ENCODE measurements around the gene NEO1. TPM values are rescaled to one million over a fixed set of nuclear protein-coding genes. Genes with fewer than 3 reads are reported as not detected.
"Not testable (repeated sequence)": the region's sequence is repeated elsewhere in the genome, so short reads cannot be mapped to it uniquely, and the experiment has no call there.

The NEO1 gene
- total RNA-seq, 1 donor from 2014 or later, result 75.6 TPM

DNA sequence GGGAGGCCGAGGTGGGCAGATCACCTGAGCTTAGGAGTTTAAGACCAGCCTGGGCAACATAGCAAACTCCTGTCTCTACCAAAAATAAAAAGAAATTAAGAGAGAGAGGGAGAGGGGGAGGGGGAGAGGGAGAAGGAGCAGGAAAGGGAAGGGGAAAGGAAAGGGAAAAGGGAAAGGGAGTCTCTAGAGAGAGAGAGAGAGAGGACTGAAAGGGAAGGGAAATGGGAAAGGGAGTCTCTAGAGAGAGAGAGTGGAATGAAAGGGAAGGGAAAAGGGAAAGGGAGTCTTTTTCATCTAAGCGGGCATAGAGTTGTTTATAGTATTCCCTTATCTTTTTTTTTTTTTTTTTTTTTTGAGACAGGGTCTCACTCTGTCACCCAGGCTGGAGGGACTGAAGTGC, 148.1 kb downstream of the NEO1 start:
- peaks cover 6% of the 10 kb centered on the region for H3K9me3 Mint-ChIP-seq
- H3K27me3 Mint-ChIP-seq (ENCODE audit: low read depth), result no peaks in the 10 kb centered on the region
- H3K36me3 Mint-ChIP-seq (ENCODE audit: low read depth), result peaks cover 35% of the 10 kb centered on the region
- TF ChIP-seq, protein P1, sequence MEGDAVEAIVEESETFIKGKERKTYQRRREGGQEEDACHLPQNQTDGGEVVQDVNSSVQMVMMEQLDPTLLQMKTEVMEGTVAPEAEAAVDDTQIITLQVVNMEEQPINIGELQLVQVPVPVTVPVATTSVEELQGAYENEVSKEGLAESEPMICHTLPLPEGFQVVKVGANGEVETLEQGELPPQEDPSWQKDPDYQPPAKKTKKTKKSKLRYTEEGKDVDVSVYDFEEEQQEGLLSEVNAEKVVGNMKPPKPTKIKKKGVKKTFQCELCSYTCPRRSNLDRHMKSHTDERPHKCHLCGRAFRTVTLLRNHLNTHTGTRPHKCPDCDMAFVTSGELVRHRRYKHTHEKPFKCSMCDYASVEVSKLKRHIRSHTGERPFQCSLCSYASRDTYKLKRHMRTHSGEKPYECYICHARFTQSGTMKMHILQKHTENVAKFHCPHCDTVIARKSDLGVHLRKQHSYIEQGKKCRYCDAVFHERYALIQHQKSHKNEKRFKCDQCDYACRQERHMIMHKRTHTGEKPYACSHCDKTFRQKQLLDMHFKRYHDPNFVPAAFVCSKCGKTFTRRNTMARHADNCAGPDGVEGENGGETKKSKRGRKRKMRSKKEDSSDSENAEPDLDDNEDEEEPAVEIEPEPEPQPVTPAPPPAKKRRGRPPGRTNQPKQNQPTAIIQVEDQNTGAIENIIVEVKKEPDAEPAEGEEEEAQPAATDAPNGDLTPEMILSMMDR (conservative IDR thresholded peaks at IDR 0.05), result no peak
- no peaks in the 10 kb centered on the region for H3K4me1 Mint-ChIP-seq
- no peak for DNase-seq (ENCODE audit: low read depth, low spot score)
- no peak overlapping the region for H3K4me3 Mint-ChIP-seq
- H3K27ac Mint-ChIP-seq (ENCODE audit: unreplicated experiment), result no peak overlapping the region

DNA sequence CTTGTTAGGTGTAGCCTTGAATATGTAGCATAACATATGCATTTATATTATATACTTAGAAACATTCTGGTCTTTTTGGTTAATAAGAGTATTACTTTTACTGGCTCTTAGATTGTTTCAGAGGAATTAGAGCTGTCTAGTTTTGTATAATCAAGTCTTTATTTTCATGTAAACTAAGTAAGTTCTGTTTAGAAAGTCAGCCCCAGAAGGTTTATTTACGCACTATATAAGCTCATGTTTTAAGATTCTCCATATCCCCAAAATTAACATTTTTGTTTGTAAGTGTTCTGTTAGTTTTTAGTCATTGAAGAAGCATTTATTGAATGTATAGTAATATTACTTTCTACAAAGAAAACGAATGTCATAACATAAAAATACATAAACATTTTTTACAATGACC, 158.4 kb downstream of the NEO1 start:
- Mint-ChIP-seq H3K27me3 (ENCODE audit: low read depth) (no peaks in the 10 kb centered on the region), H3K4me1 (no peaks in the 10 kb centered on the region), H3K36me3 (ENCODE audit: low read depth) (peaks cover 30% of the 10 kb centered on the region), H3K9me3 (peaks cover 17% of the 10 kb centered on the region), H3K4me3 (no peak overlapping the region), H3K27ac (ENCODE audit: unreplicated experiment) (no peak overlapping the region)
- DNase-seq (ENCODE audit: low read depth, low spot score), result no peak
- TF ChIP-seq, protein P1 (conservative IDR thresholded peaks at IDR 0.05), result no peak

DNA sequence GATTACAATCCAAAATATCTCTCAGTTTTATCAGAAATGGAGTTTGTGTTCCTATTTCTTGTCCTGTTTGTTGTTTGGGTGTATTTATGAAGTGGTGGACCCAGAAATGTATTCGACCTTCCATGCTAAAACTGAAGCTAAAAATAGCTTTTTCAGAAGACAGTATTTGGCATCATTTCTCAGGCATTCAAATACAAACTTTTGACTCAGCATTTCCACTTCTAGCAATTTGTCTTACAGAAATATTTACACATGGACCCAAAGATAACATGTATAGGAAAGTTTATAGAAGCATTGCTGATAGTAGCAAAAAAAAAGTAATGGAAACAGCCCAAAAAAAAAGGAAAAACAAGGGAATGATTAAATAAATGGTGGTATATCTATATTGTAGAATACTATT, 160.2 kb downstream of the NEO1 start:
- no peak for DNase-seq (ENCODE audit: low read depth, low spot score)
- Mint-ChIP-seq H3K27me3 (ENCODE audit: low read depth) (no peaks in the 10 kb centered on the region), H3K36me3 (ENCODE audit: low read depth) (peaks cover 31% of the 10 kb centered on the region), H3K4me1 (no peaks in the 10 kb centered on the region), H3K4me3 (no peak overlapping the region), H3K27ac (ENCODE audit: unreplicated experiment) (no peak overlapping the region), H3K9me3 (peaks cover 17% of the 10 kb centered on the region)
- TF ChIP-seq, protein P1 (conservative IDR thresholded peaks at IDR 0.05), result no peak

DNA sequence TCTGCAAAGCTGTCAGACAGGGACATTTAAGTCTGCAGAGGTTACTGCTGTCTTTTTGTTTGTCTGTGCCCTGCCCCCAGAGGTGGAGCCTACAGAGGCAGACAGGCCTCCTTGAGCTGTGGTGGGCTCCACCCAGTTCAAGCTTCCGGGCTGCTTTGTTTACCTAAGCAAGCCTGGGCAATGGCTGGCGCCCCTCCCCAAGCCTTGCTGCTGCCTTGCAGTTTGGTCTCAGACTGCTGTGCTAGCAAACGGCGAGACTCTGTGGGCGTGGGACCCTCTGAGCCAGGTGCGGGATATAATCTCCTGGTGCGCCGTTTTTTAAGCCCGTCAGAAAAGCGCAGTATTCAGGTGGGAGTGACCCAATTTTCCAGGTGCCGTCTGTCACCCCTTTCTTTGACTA, 169.2 kb downstream of the NEO1 start:
- H3K9me3 Mint-ChIP-seq, result peaks cover 13% of the 10 kb centered on the region
- not testable (repeated sequence) for DNase-seq (ENCODE audit: low read depth, low spot score); H3K27me3 Mint-ChIP-seq (ENCODE audit: low read depth); H3K27ac Mint-ChIP-seq (ENCODE audit: unreplicated experiment); H3K4me3 Mint-ChIP-seq; H3K4me1 Mint-ChIP-seq
- peaks cover 38% of the 10 kb centered on the region for H3K36me3 Mint-ChIP-seq (ENCODE audit: low read depth)

DNA sequence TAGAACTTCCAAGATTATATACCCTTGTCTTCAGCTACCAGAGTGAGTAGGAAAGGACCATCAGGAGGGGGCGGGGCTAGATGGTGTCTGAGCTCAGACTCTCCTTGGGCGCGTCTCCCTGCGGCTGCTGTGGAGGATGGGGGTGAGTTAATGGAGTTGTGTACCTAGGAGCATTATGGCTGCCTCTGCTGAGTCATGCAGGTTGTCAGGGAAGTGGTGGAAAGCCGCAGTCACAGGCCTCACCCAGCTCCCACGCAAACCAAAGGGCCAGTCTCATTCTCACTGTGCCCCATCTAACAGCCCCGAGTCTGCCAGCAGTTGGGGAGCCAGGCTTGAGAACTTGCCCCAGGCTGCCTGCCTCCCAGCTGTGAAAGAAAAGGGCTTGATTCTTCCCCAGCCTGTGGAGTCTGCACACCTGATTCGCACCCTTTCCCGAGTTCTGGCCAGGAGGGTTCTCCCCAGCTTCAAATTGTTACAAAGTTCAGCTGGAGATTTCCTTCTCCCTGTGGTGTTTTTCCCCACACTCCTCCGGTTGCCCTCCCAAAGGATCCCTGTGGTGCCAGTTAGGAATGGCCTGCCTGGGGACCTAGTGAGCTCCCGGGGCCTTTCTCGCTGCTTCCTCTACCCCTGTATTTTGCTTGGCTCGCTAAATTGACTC, 173.2 kb downstream of the NEO1 start:
- Mint-ChIP-seq H3K4me3 (no peak overlapping the region), H3K27me3 (ENCODE audit: low read depth) (no peaks in the 10 kb centered on the region), H3K4me1 (peaks cover 10% of the 10 kb centered on the region), H3K9me3 (peaks cover 18% of the 10 kb centered on the region), H3K27ac (ENCODE audit: unreplicated experiment) (peak overlapping the region; percentile 75), H3K36me3 (ENCODE audit: low read depth) (peaks cover 49% of the 10 kb centered on the region)
- no peak for DNase-seq (ENCODE audit: low read depth, low spot score)
- TF ChIP-seq, protein P1 (conservative IDR thresholded peaks at IDR 0.05), result no peak

DNA sequence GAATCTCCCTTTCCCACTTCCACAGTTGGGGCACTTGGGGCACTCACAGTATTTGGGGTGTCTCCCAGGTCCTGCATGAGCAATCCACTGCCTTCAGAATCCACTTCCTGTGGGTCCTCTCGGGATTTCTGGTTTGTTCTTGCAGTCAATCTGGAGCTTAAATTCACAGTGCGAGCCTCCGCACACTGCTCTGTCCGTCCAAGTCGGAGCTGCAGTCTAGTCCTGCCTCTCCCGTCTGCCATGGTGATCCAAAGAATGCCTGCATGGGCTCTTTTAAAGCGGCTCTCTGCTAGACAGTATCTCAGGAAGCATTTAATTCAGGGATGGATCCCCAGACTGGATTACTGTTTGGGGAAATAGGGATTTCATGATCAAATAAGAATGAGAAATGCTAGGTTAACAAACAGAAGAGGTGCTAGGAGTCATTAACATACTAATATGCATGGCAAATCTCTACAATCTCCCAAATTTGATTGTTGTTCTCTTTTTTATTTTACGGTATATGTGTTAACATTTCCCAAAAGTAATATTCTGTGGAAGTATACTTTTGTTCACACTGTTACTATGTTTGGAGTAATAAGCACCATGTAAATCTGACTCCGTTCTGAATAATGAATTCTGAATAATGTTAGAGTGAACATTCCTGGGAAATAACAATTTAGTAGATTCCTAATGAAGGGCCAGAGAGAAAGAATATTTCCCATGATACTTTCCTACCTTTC, 174.0 kb downstream of the NEO1 start:
- peak overlapping the region; percentile 75 for H3K27ac Mint-ChIP-seq (ENCODE audit: unreplicated experiment)
- peaks cover 10% of the 10 kb centered on the region for H3K4me1 Mint-ChIP-seq
- DNase-seq (ENCODE audit: low read depth, low spot score), result no peak
- TF ChIP-seq, protein P1 (conservative IDR thresholded peaks at IDR 0.05), result no peak
- peaks cover 18% of the 10 kb centered on the region for H3K9me3 Mint-ChIP-seq
- H3K27me3 Mint-ChIP-seq (ENCODE audit: low read depth), result no peaks in the 10 kb centered on the region
- no peak overlapping the region for H3K4me3 Mint-ChIP-seq
- H3K36me3 Mint-ChIP-seq (ENCODE audit: low read depth), result peaks cover 48% of the 10 kb centered on the region

All from neural crest cell (in vitro differentiated cells).